Measurements from ENCODE around the gene TRMT44. TPM values are rescaled to one million over a fixed set of nuclear protein-coding genes. Genes with fewer than 3 reads are reported as not detected.

Gene TRMT44
- total RNA-seq, 1 experiment from 2014 or later, result 25.8 TPM

- H3K4me3 ChIP-seq (replicated peaks in 1 of 2; ENCODE audit: low read depth in 1 of 2, low read length in 2 of 2), result no peak overlapping the region
- CTCF ChIA-PET, result no interaction called here
- H3K4me1 ChIP-seq (ENCODE audit: control insufficient read depth in 1 of 2, insufficient read depth in 2 of 2, low read length in 2 of 2), result no peaks in the 10 kb centered on the region
- no peaks in the 10 kb centered on the region for H3K27me3 ChIP-seq (ENCODE audit: insufficient read depth, low read length)
- no peaks in the 10 kb centered on the region for H3K36me3 ChIP-seq (ENCODE audit: control insufficient read depth in 1 of 2, insufficient read depth in 2 of 2, low read length in 2 of 2)
- BruUV-seq (replicated peaks), result no TSS peak
- RAD21 ChIA-PET (ENCODE audit: low non-redundant PET in 1 of 2, low total read pairs in 2 of 2, uncharacterized antibody in 2 of 2, unreplicated experiment in 2 of 2), result no interaction called here
- no peak overlapping the region for H3K27ac ChIP-seq (ENCODE audit: low read depth, low read length)
- H4K20me1 ChIP-seq (ENCODE audit: insufficient read depth), result no peaks in the 10 kb centered on the region
- TF ChIP-seq POLR2A (IDR thresholded peaks at IDR 0.05; ENCODE audit: borderline replicate concordance, extremely low read depth, insufficient read depth, insufficient read length) (no peak), SIN3A (IDR thresholded peaks at IDR 0.05; ENCODE audit: low read depth) (no peak), REST (IDR thresholded peaks at IDR 0.05; ENCODE audit: low read depth) (no peak), ATF3 (IDR thresholded peaks at IDR 0.05) (no peak), EZH2 (IDR thresholded peaks at IDR 0.05) (no peak), CEBPB (IDR thresholded peaks at IDR 0.05; ENCODE audit: low read depth) (no peak)
- DNase-seq (ENCODE audit: low read depth, low spot score) (no peak), ATAC-seq (no peak)
- H3K79me2 ChIP-seq (ENCODE audit: insufficient read depth, low read length), result no peaks in the 10 kb centered on the region
- H2AFZ ChIP-seq (ENCODE audit: low read depth, low read length, poor library complexity, severe bottlenecking), result no peak overlapping the region
- POLR2A ChIA-PET, result no interaction called here
- no peak overlapping the region for H3K9ac ChIP-seq (ENCODE audit: low read length)
- no peak overlapping the region for H3K4me2 ChIP-seq (ENCODE audit: low read length)
- no peaks in the 10 kb centered on the region for H3K9me2 ChIP-seq (ENCODE audit: insufficient read depth)
- no peaks in the 10 kb centered on the region for H3K9me3 ChIP-seq (ENCODE audit: control insufficient read depth in 1 of 2, insufficient read depth in 1 of 2, low read depth in 1 of 2, low read length in 2 of 2)
- intact Hi-C loops (cut with micrococcal nuclease), result no loop called here
Observed at GRCh38 chr4:8494983-8495548, 54.5 kb downstream of the TRMT44 start.

GRCh38 chr4:8495803-8496202, 55.2 kb downstream of the TRMT44 start:
- intact Hi-C loops (cut with micrococcal nuclease), result no loop called here
- Histone ChIP-seq H3K4me1 (ENCODE audit: control insufficient read depth in 1 of 2, insufficient read depth in 2 of 2, low read length in 2 of 2) (no peaks in the 10 kb centered on the region), H3K27me3 (ENCODE audit: insufficient read depth, low read length) (no peaks in the 10 kb centered on the region), H3K27ac (ENCODE audit: low read depth, low read length) (no peak overlapping the region), H2AFZ (ENCODE audit: low read depth, low read length, poor library complexity, severe bottlenecking) (no peak overlapping the region), H3K9ac (ENCODE audit: low read length) (no peak overlapping the region), H3K9me2 (ENCODE audit: insufficient read depth) (no peaks in the 10 kb centered on the region), H3K4me3 (replicated peaks in 1 of 2; ENCODE audit: low read depth in 1 of 2, low read length in 2 of 2) (no peak overlapping the region), H3K79me2 (ENCODE audit: insufficient read depth, low read length) (no peaks in the 10 kb centered on the region), H3K36me3 (ENCODE audit: control insufficient read depth in 1 of 2, insufficient read depth in 2 of 2, low read length in 2 of 2) (no peaks in the 10 kb centered on the region), H4K20me1 (ENCODE audit: insufficient read depth) (no peaks in the 10 kb centered on the region), H3K9me3 (ENCODE audit: control insufficient read depth in 1 of 2, insufficient read depth in 1 of 2, low read depth in 1 of 2, low read length in 2 of 2) (no peaks in the 10 kb centered on the region), H3K4me2 (ENCODE audit: low read length) (no peak overlapping the region)
- RAD21 ChIA-PET (ENCODE audit: low non-redundant PET in 1 of 2, low total read pairs in 2 of 2, uncharacterized antibody in 2 of 2, unreplicated experiment in 2 of 2), result no interaction called here
- no TSS peak for BruUV-seq (replicated peaks)
- CTCF ChIA-PET, result no interaction called here
- POLR2A ChIA-PET, result no interaction called here
- DNase-seq (ENCODE audit: low read depth, low spot score), result no peak
- TF ChIP-seq MAX (IDR thresholded peaks at IDR 0.05) (no peak), SP1 (IDR thresholded peaks at IDR 0.05; ENCODE audit: low read depth) (no peak), CBX3 (IDR thresholded peaks at IDR 0.05; ENCODE audit: low read depth) (no peak), ATF3 (IDR thresholded peaks at IDR 0.05) (no peak), SIN3A (IDR thresholded peaks at IDR 0.05; ENCODE audit: low read depth) (no peak), EZH2phosphoT487 (IDR thresholded peaks at IDR 0.05; ENCODE audit: borderline replicate concordance) (no peak), POLR2A (IDR thresholded peaks at IDR 0.05; ENCODE audit: borderline replicate concordance, extremely low read depth, insufficient read depth, insufficient read length) (no peak), CEBPB (IDR thresholded peaks at IDR 0.05; ENCODE audit: low read depth) (no peak), ELF1 (IDR thresholded peaks at IDR 0.05; ENCODE audit: borderline replicate concordance, low read depth) (no peak), FOSL1 (IDR thresholded peaks at IDR 0.05; ENCODE audit: low read depth) (no peak), REST (IDR thresholded peaks at IDR 0.05; ENCODE audit: low read depth) (no peak), EZH2 (IDR thresholded peaks at IDR 0.05) (no peak)
- ATAC-seq, result peak; percentile 71
